Inferior parietal cortex (tissue), 1 donor: Measurements from ENCODE around the gene NDUFB2.
A peak's percentile ranks its signal among the peaks of the same experiment; 100 is the strongest.
"Not testable (repeated sequence)": the region's sequence is repeated elsewhere in the genome, so short reads cannot be mapped to it uniquely, and the experiment has no call there.

Source experiments
- DNase-seq: peaks from one replicate; pipeline ENCODE4 v3.0.0-alpha.2; 2016; ENCODE audit errors: extremely low spot score

NDUFB2 gene

DNA sequence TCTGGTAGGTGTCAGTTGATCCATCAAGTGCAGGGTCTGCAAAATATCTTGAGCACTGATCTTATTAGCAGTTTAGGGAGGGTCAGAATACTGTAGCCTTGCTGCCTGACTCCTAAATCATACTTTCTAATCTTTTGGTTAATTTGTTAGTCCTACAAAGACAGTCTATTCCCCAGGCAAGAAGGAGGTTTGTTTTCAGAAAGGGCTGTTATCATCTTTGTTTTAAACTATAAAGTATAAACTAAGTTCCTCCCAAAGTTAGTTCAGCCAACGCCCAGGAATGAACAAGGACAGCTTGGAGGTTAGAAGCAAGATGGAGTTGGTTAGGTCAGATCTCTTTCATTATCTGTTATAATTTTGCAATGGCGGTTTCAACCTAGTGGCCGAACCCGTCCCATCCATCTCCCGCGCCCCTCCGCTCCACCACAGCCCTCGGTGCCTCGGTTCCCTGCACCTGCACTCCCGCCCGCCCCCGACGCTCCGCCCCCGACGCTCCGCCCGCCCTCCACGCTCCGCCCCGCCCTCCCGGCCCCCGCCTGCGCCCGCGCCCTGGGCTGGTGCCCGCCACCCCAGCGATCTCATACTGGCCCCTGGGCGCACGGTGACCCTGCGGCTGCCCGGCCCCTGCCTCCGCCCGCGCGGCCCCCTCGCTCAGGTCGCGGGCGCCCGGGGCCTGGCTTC, 24.0 kb upstream of the NDUFB2 start, which contains the start of gene ADCK2:
Gene ADCK2 (plus strand): TSS at position 564 of the 681 bp plus-strand sequence. CDS start 386 bp downstream, outside the sequence.
- DNase-seq = no peak

DNA sequence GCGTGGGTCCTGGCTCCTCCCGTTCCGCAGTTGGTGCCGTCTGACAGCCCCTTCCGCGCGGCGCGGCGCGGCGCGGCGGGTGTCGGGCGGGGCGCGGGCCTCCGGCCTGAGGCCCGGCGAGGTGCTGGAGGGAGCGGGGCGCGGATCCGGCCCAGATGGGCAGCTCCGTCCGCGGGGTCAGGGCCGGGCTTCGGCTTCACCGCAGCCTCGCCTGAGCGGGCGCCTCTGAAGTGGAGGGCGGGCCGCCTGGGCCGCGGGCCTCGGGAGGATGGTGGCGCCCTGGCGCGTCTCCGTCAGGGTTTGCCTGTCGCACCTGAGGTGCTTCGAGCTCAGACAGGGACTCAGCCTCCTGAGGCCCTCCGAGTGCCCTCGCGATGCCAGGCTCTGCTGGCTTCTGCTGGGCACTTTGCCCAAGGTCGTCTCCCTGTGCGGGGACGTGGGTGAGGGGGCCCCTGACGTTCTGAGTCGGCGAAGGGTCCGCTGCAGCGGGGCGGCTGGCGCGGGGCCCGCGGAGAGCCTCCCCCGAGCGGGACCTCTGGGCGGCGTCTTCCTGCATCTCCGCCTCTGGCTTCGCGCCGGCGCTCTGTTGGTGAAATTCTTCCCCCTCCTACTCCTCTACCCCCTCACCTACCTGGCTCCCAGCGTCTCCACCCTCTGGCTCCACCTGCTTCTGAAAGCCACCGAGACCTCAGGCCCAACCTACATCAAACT, 23.3 kb upstream of the NDUFB2 start:
- no peak for DNase-seq

DNA sequence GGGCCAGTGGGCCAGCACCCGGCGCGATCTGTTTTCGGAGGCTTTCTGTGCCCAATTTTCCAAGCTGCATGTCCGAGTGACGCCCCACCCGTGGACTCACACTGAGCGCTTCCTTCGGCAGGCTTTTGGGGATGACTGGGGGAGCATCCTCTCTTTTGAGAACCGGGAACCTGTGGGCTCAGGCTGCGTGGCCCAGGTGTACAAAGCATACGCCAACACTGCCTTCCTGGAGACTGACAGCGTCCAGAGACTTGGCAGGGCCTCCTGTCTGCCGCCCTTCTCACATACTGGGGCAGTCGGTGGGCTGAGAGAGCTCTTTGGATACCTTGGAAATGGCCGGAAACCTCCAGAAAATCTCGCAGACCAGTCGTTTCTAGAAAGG, 22.7 kb upstream of the NDUFB2 start:
- peak; percentile 22 for DNase-seq

DNA sequence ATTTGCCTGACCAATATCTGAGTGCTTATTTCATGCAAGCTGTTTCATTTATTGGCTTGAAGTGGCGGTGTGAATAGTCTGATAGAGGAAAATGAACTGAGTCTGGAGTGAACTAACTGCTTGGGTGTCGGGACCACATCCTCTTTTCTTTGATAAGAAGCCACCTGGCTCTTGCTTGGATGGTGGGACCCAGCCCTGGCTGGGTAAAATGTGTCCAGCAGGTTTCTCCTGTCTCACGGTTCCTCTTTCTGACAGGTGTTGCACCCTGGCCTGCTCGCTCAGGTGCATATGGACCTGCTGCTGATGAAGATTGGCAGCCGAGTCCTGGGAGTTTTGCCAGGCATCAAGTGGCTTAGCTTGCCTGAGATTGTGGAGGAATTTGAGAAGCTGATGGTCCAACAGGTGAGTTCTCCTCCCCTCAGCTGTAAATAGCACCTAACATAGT, 22.1 kb upstream of the NDUFB2 start:
- no peak for DNase-seq

DNA sequence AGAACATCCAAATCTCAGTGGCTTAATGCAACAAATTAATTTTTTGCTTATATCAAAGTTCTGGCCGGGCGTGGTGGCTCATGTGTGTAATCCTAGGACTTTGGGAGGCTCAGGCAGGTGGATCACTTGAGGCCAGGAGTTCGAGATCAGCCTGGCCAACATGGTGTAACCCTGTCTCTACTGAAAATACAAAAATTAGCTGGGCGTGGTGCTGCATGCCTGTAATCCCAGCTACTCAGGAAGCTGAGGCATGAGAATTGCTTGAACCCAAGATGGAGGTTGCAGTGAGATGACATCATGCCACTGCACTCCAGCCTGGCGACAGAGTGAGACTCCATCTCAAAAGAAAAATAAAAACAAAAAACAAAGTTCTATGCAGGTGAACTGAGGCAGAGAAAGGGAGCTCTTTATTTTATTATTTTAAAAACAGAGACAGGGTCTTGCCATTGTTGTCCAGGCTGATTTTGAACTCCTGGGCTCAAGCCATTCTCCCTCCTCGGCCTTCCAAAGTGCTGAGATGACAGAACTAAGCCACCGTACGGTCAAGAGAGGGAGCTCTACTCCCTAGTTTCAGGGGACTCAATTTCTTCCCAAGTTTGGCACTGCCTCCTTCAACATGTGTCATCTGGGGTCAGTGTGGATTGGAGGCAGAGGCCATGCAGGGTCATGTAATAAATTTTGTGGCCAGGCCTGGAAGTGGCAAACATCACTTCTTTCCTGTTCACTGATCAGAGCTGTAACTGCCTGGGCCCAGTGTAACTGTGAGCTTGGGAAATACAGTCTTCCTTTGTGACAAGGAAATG, 21.4 kb upstream of the NDUFB2 start:
- DNase-seq = peak; percentile 80

DNA sequence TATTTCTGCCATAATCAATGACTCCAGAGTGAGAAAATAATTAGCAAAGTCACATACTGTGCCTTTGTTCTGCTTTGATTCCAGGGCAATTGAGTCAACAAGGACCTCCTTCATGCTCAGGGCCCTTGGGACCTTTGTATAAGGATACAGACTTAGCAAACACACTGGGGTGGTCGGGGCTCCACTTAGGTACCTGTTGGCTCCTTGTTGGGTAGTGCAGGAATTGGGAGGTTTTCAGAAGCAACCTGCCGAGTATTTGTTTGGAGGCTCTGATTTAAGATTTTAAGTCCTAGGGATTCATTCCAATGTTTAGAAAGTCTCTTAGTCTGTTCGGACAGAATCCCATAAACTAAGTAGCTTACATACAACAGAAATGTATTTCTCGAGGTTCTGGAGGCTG, 20.8 kb upstream of the NDUFB2 start:
- DNase-seq = no peak

DNA sequence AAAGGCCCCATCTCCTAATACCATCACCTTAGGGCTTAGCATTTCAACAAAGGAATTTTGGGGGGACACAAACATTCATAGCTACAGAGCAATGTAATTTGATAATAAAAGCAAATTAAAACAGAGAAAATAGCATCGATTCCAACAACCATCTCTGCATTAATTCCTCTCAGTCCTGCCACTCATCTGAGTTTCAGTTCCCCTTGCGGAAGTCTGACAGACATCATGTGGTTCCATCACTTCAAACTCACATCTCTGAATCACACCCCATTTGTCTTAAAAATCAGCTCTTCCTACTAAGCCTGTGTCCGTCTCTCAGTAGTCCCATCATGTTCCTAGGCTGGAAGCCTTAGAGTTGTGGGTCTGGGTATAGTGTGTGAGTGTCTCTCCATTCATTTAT, 20.2 kb upstream of the NDUFB2 start:
- no peak for DNase-seq

DNA sequence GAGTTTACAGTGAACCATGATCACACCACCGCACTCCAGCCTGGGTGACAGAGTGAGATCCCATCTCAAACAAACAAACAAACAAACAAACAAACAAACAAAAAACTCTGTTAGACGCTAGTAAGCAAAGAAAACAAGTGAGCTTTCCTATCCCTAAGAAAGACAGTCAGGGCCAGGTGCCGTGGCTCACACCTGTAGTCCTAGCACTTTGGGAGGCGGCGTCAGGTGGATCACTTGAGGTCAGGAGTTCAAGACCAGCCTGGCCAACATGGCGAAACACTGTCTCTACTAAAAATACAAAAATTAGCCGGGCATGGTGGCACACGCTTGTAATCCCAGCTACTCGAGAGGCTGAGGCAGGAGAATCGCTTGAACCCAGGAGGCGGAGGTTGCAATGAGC, 19.6 kb upstream of the NDUFB2 start:
- not testable (repeated sequence) for DNase-seq

DNA sequence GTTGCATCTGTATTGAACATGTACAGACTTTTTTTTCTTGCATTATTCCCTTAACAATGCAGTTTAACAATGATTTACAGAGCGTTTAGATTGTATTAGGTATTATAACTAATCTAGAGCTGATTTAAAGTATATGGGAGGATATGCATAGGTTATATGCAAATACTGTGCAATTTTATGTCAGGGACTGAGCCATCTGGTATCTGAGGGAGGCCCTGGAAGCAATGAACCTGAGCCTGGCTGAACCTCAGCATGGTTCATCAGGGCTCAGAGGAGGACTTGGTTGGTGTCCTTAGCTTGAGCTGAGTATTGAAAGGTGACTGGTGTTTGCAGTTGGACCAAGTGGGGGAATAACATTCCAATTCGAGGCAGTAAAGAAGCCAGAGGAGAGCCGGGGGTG, 19.0 kb upstream of the NDUFB2 start:
- no peak for DNase-seq

DNA sequence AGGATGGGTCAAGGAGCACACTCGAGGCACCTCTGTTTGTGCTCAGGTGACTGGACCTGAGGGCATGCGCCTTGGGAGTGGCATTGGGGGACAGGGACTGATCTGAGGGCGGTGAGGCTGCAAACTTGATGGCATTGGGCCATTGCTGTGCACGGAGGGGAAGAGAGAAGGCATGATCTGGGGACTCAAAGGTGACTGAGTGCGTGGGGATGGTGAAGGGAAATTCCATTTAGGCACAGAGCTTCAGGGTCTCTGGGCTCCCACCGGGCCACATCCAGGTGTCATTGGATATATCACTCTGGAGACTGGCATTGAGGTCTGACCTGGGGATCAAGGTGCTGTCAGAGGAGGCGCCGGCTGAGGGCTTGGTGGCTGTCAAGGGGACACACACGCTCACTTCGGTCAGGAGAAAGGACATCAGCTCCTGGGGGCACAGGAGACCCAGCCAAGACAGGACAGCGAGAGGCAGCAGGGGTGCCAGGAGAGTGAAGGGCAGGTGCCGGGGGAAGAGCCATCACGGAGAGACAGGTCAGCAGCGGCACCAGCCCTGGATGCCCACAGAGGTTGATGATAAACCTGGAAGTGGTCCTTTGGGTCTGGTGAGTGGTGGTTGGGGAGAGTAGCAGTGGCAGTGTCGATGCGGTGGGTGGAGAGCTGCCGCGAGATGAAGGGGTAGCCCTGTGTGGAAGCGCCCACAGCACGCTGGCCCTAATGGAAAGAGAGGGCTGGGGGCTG, 18.3 kb upstream of the NDUFB2 start:
- DNase-seq = no peak

DNA sequence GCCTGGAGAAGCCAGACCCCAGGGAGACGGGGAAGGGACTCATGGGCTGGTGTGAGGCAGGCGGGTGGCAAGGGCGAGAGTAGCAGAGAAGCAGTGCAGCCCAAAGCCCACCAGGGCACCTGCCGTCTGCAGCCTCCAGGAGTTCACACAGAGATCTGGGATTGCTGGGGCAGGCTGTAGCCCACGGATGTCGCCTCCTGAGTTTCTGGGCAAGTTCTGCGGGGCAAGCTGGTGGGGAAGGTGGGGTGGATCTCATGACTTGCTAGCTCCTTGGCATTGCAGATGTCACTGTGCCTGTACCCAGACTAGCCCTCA, 17.7 kb upstream of the NDUFB2 start:
- DNase-seq = no peak

DNA sequence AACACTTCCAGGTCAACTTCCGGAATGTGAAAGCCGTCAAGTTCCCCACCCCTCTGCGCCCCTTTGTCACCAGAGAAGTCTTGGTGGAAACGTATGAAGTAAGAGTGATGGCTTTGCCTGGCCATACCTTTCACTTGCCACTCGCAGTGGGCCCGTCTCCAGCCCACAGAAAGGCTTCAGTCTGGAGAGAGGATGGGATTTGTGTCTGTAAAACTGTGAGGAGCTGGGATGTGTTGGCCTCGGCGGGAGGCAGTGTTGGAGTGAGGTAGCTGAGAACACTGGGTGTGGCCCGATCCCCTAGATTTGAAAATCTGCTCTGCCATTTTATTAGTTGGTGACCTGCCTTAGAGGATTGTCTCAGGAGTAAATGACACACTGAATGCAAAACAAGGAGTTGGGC, 17.3 kb upstream of the NDUFB2 start:
- DNase-seq = no peak

DNA sequence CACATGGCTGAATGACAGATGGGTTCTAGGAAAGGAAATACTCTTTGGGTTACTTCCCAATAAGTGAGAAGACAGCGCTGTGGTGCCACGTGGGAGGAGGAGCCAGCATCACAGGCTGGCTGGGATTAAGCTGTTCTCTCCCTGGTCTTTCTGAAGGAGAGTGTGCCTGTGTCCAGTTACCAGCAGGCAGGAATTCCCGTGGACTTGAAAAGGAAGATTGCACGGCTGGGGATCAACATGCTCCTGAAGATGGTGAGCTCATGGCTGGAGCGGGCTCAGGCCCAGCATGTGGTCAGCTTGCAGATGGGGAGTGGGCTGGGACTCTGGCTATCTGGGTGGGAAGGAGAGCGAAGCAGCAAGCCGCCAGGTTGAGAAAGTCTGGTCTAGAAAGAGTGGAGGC, 15.6 kb upstream of the NDUFB2 start:
- no peak for DNase-seq

DNA sequence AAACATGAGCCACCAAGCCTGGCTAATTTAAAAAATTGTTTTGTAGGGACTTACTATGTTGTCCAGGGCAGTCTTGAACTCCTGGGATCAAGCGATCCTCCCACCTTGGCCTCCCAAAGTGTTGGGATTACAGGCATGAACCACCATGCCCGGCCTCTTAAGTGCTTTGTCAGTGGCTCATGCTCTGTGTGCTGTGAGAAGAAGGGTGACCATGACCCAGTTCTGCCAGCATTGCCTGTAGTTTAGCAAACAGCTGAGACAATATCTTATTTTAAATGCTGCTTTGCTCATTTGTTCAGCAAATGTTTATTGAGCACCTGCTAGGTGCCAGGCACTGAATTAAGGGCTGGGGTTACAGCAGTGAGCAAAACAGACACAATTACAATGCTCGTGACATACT, 14.7 kb upstream of the NDUFB2 start:
- DNase-seq = no peak

DNA sequence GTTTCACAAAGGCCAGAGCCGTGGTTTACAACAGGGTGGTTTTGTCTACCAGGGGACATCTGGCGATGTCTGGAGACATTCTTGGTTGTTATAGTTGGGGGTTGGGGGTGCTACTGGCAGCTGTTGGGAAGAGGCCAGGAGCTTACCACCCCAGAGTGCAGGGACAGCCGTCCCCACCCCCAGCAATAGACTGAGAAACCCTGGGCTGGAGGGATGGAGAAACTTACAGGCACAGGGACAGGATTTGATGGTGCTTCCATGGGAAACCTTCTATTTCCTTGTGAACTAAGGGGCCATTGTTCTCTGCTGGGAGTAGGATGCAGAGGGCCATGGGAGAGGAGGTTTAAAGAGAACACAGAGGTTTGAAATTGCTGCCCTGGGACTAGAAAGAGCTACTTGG, 12.9 kb upstream of the NDUFB2 start:
- DNase-seq = no peak

DNA sequence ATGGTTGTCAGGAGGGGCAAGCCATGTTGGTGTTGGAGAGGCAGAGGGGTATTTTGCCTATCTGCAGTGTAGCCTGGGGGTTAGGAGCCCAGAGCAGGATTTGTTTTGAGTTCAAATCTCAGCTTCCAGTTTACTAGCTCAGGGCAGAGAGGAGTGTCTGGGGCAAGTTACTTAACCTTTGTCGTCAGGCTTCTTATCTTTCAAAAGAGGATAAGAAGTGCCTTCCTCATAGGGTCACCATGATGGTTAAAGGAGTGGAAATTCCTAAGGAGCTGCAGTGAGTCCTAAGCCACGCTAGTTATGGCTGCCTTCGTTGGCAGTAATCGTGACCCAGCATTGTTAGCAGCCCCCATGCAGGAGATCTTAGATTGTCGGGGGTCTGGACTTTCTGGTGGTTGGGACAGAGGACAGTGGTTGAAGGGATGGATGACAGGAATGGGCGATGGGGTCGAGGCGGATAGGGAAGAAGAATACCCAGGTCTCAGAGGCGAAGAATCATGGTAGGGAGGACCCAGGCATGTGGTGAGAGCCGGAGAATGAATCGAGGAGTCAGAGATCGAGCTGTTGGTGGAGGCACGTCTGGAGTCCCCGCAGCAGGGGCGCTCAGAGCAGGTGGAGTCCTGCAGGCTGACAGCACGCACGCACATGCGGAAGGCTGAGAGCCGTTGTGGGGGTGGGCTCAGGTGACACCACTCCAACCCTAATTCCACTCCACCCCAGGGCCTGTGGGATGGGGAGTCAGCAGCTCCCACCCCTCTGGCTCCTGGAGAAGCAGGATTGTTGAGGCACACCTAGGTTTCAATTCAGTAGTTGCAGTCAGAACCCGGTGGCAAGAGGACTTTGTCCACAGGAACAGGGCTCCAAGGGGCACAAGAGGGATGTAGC, 12.2 kb upstream of the NDUFB2 start:
- DNase-seq = no peak

DNA sequence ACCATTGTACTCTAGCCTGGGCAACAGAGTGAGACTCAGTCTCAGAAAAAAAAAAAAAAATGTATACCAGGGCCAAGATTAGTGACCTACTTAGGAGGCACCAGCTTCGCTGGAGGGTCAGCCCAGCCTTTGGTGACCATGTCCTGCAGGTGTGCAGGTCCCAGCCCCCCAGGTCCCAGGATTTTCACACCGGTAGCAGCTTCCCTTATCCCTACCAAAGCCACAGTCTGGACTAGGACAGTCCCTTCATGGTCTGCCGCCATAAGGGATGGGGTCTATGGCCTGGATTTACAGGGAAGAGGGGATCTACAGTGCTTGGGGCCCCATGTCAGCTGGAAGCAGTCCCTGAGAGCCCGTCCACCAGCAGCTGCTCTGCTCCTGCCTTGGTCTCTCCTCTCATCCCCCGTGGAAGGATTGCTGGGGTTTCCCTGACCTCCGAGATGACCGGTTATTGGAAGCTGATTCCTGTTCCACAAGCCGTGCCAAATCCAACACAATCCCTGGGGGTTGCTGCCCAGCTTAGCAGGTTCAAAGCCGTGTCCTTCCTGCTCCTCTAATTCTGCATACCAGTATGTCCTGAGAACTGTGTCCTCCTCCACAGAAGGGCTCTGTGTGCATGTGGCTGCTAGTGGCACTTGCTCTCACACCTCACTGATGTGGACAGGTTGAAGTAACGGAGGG, 11.0 kb upstream of the NDUFB2 start:
- DNase-seq = no peak

DNA sequence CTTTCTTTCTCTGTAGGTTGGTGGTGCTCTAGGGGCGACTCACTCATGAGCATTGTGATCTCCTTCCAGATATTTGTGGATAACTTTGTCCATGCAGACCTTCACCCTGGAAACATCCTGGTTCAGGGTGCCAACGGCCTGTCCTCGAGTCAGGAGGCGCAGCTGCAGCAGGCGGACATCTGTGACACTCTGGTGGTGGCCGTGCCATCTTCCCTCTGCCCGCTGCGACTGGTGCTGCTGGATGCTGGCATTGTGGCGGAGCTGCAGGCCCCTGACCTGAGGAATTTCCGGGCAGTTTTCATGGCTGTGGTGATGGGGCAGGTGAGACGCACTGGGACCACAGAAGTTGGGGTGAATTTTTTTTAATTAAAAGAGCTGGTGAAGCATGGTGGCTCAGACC, 9.6 kb upstream of the NDUFB2 start:
- DNase-seq = no peak

DNA sequence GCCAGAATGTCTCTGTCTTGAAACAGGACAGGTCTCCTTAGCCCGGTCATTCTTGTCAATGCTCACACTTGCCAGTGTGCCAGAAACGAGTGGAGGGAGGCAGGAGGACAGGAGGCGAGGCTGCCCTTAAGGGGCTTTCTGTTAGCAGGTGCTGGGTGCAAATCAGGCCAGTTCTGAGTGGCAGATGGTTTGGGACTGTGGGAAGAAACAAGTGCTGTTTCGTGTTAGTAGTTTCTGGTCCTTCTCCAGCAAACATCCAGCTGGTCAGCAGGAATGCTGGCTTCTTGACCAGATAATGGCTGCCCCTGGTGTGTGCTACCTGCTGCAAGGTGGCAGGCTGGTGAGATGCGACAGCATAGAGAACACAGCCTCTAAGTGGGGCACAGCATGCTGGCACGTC, 8.2 kb upstream of the NDUFB2 start:
- DNase-seq = no peak
